Pancreas (tissue), 10 donors: Measurements from ENCODE around the gene SHROOM1. TPM values are rescaled to one million over a fixed set of nuclear protein-coding genes. Genes with fewer than 3 reads are reported as not detected.
A peak's percentile ranks its signal among the peaks of the same experiment; 100 is the strongest.

Source experiments
- ATAC-seq, 4 donors: fragments of 200-7000 bp; cut with Tn5 transposase; one replicate each; pipeline versions ENCODE4 v1.8.0 to v1.9.1; 2020; ENCODE audit warnings: mild to moderate bottlenecking in 4 of 4, moderate library complexity in 4 of 4
- DNase-seq, 6 donors: peaks; one replicate each; pipeline ENCODE4 v3.0.0-alpha.2; 2020
- FAIRE-seq: peaks from 2 replicates; lab custom pipeline; 2012; peaks lifted over from hg19 to GRCh38; lab: Jason Lieb, UNC
- H3K27ac ChIP-seq, 4 donors: fragments of 200-600 bp; sonication (generic); 1 replicate in 3 of 4; 2 replicates in 1 of 4; pipeline versions ENCODE4 v1.5.0 to v1.8.0; 2020
- H3K27me3 ChIP-seq, 4 donors: fragments of 200-600 bp; one replicate each; pipeline ENCODE4 v1.8.0; 2021
- H3K36me3 ChIP-seq, 3 donors: fragments of 200-600 bp; sonication (generic) in 1 of 3; one replicate each; pipeline versions ENCODE4 v1.5.0 to v1.8.0; 2020 to 2021
- H3K4me1 ChIP-seq, 3 donors: fragments of 200-600 bp; one replicate each; pipeline ENCODE4 v1.8.0; 2021
- H3K4me3 ChIP-seq, 4 donors: fragments of 200-600 bp; sonication (generic) in 2 of 4; one replicate each; pipeline versions ENCODE4 v1.5.0 to v1.8.0; 2020 to 2021
- H3K9me3 ChIP-seq, 4 donors: fragments of 200-600 bp; one replicate each; pipeline ENCODE4 v1.8.0; 2021
- CTCF ChIP-seq, 4 donors: fragments of 200-600 bp; sonication (generic) in 3 of 4; IDR thresholded peaks; one replicate each; pipeline versions ENCODE4 v1.5.0 to v1.8.0; 2021; ENCODE audit warnings: antibody characterized with exemption in 4 of 4
- WGBS, 2 donors: extraction: QIAGEN DNeasy Blood & Tissue Kit; methylation state at CpG; one replicate each; pipeline ENCODE4 v1.1.7; 2013; 5-methylcytosine and 5-hydroxymethylcytosine counted together
- intact Hi-C, 3 donors: fragments of 100-400 bp; cut with DNase I; formaldehyde crosslinking; loops; one replicate each; pipeline versions ENCODE4 v1.11.1 to v1.14.2; 2022
- polyA plus RNA-seq, 2 donors: library from polyadenylated mRNA; stranded (reverse); fragments of 200-250 nt; gene quantifications; one replicate each; pipeline ENCODE4 v1.2.3, GENCODE V29; 2013
- total RNA-seq, 6 donors: library from RNA; stranded (reverse); fragmentation: NEBNext Ultra II Directional in 4 of 6; extraction: Animal tissue kit (Norgen Biotek cat#: 25700) in 4 of 6; gene quantifications; one replicate each; pipeline versions ENCODE4 v1.2.1 to v1.2.4, GENCODE V29; 2021 to 2023
- donor health status: healthy with polysubstance abuse.
- donor health status: DM: no; HTN: no; CAD: no; lungs with moderate emphysema.
- donor health status: DM: no; HTN: no; CAD: no.
- donor health status: control.
- donor health status: control.
- donor health status: Bipolar disorder and iron deficiency.
- donor health status: DM: yes; HTN: yes; CAD: no.
- donor health status: DM: no; HTN: no; CAD: no.
- donor health status: DM: no; HTN: no; CAD: no.
- donor health status: DM: yes; HTN: yes; CAD: no.

SHROOM1 gene
- total and polyA plus RNA-seq, 8 donors = 10.7 to 62.0 (median 12.1) TPM

GRCh38 chr5:132823481-132824050 lies 6.9 kb downstream of the SHROOM1 start:
- H3K27me3 ChIP-seq = no peaks in the 10 kb centered on the region
- peak overlapping the region in 1 of 4 donors; percentile 36 for H3K4me3 ChIP-seq

GRCh38 chr5:132822650-132823480 lies 7.6 kb downstream of the SHROOM1 start:
- 37 to 38% methylated on average over 53 to 68 of the region's 68 CpGs for WGBS, 2 donors
- FAIRE-seq (no peak), DNase-seq (peak; percentile 39 to 82 (median 56)), ATAC-seq (peak; percentile 42 to 71 (median 59))
- intact Hi-C loops = loop anchor here in 1 of 3 donors (5.0 to 10.0 kb wide), 3 partner anchors 62 to 298 kb away; no protein-coding TSS in a partner anchor
- Histone ChIP-seq H3K27ac (no peak overlapping the region), H3K4me1 (no peaks in the 10 kb centered on the region), H3K9me3 (no peaks in the 10 kb centered on the region), H3K36me3 (peaks cover 0 to 7% (median 0%) of the 10 kb centered on the region in 3 donors), H3K27me3 (no peaks in the 10 kb centered on the region), H3K4me3 (peak overlapping the region in 2 of 4 donors; percentile 7 to 36)
- TF ChIP-seq CTCF (IDR thresholded peaks at IDR 0.05) = no peak

More at GRCh38 chr5:132823481-132824050, 6.9 kb downstream of the SHROOM1 start:
- peaks cover 0 to 7% (median 0%) of the 10 kb centered on the region in 3 donors for H3K36me3 ChIP-seq
- FAIRE-seq (no peak), DNase-seq (peak in 2 of 6 donors; percentile 55 to 67), ATAC-seq (peak in 3 of 4 donors; percentile 18 to 46 (median 28))
- WGBS, 2 donors = 78 to 81% methylated on average over 7 of the region's 7 CpGs
- intact Hi-C loops = loop anchor here in 1 of 3 donors (5.0 to 10.0 kb wide), 3 partner anchors 61 to 299 kb away; no protein-coding TSS in a partner anchor
- no peak for TF ChIP-seq CTCF (IDR thresholded peaks at IDR 0.05)
- H3K4me1 ChIP-seq = no peaks in the 10 kb centered on the region
- no peaks in the 10 kb centered on the region for H3K9me3 ChIP-seq
- no peak overlapping the region for H3K27ac ChIP-seq

GRCh38 chr5:132821791-132822190 lies 8.7 kb downstream of the SHROOM1 start:
- intact Hi-C loops = loop anchor here in 1 of 3 donors (5.0 to 10.0 kb wide), 3 partner anchors 63 to 297 kb away; no protein-coding TSS in a partner anchor
- DNase-seq (no peak), FAIRE-seq (no peak), ATAC-seq (peak in 1 of 4 donors; percentile 17)
- Histone ChIP-seq H3K9me3 (no peaks in the 10 kb centered on the region), H3K27ac (no peak overlapping the region), H3K4me1 (no peaks in the 10 kb centered on the region), H3K36me3 (peaks cover 0 to 7% (median 0%) of the 10 kb centered on the region in 3 donors), H3K4me3 (no peak overlapping the region), H3K27me3 (no peaks in the 10 kb centered on the region)
- WGBS, 2 donors = 76 to 83% methylated on average over 1 of the region's 1 CpG
- no peak for TF ChIP-seq CTCF (IDR thresholded peaks at IDR 0.05)

DNA sequence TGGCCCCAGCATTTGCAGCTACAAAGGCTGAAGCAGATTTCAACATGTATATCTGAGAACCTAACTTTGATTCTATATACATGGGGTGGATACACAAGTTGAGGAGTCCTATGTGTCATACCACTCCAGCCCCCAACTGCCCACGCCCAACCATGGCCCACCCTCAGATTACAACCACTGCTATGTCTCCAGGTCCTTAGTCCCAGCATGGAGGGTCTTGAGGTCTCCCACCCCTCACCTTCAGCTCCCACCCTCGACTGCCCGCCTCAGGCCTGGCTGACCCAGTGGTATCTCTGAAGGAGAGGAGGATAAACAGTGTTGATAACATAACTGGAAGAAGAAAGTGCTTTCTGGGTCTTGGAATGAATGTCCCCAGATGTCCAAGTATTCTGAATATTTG lies 9.1 kb downstream of the SHROOM1 start:
- FAIRE-seq (no peak), DNase-seq (no peak), ATAC-seq (no peak)
- H3K4me1 ChIP-seq = no peaks in the 10 kb centered on the region
- H3K27ac ChIP-seq = no peak overlapping the region
- H3K36me3 ChIP-seq = peaks cover 0 to 7% (median 0%) of the 10 kb centered on the region in 3 donors
- no peak overlapping the region for H3K4me3 ChIP-seq
- WGBS, 2 donors = 62 to 74% methylated on average over 3 of the region's 3 CpGs
- no peaks in the 10 kb centered on the region for H3K9me3 ChIP-seq
- TF ChIP-seq CTCF (IDR thresholded peaks at IDR 0.05) = no peak
- intact Hi-C loops = loop anchor here in 1 of 3 donors (5.0 to 10.0 kb wide), 3 partner anchors 63 to 297 kb away; no protein-coding TSS in a partner anchor
- H3K27me3 ChIP-seq = no peaks in the 10 kb centered on the region
